Neural progenitor cell (in vitro differentiated cells): ENCODE measurements around the gene CIAO3.

Source experiments
- CTCF ChIP-seq: fragments of 200-600 bp; sonication (generic); IDR thresholded peaks from 2 replicates; pipeline ENCODE4 v1.5.1; 2017; ENCODE audit warnings: antibody characterized with exemption, mild to moderate bottlenecking
- EZH2 ChIP-seq: fragments of 200-600 bp; sonication (generic); IDR thresholded peaks from 2 replicates; pipeline ENCODE4 v1.6.1; 2017; ENCODE audit warnings: antibody characterized with exemption, mild to moderate bottlenecking, moderate library complexity
- EZH2phosphoT487 ChIP-seq: fragments of 200-600 bp; sonication (generic); IDR thresholded peaks from 2 replicates; pipeline ENCODE4 v1.6.1; 2017; ENCODE audit warnings: antibody characterized with exemption

DNA sequence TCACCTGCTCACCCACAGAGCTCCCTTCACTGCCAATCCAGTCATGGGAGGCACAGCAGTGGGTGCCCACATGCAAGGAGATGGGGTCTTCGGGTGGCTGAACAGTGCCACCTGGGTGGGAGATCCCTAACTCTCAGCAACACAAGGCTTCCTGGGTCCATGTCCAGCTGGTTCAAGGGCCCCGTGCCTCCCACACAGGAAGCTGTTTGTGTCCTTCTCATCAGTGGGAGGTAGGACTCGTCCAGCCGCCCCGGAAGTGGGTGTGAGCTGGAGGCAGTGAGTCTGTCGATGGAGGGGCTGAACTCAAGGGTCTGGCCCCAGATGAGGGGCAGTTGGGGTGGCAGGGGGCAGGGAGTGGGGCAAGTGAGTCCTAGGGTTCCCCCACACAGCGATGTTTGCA lies 36.8 kb downstream of the CIAO3 start:
- TF ChIP-seq CTCF (no peak), EZH2 (no peak), EZH2phosphoT487 (no peak)
